ENCODE measurements around the gene OCA2. TPM values are rescaled to one million over a fixed set of nuclear protein-coding genes. Genes with fewer than 3 reads are reported as not detected.
"Not testable (repeated sequence)": the region's sequence is repeated elsewhere in the genome, so short reads cannot be mapped to it uniquely, and the experiment has no call there.

OCA2 gene
- total RNA-seq, 1 donor from 2014 or later = 1.2 TPM

- Mint-ChIP-seq H3K36me3 (ENCODE audit: unreplicated experiment) (peaks cover 4% of the 10 kb centered on the region), H3K9me3 (ENCODE audit: unreplicated experiment) (peaks cover 15% of the 10 kb centered on the region), H3K27ac (ENCODE audit: unreplicated experiment) (no peak overlapping the region), H3K4me1 (ENCODE audit: unreplicated experiment) (no peaks in the 10 kb centered on the region), H3K27me3 (ENCODE audit: unreplicated experiment) (peaks cover 3% of the 10 kb centered on the region), H3K4me3 (ENCODE audit: unreplicated experiment) (no peak overlapping the region)
- no peak for DNase-seq (ENCODE audit: extremely low spot score, unreplicated experiment)
- no peak for TF ChIP-seq CTCF (IDR thresholded peaks at IDR 0.05)
Measured at GRCh38 chr15:27730868-27731267, 368.2 kb downstream of the OCA2 start.

DNA sequence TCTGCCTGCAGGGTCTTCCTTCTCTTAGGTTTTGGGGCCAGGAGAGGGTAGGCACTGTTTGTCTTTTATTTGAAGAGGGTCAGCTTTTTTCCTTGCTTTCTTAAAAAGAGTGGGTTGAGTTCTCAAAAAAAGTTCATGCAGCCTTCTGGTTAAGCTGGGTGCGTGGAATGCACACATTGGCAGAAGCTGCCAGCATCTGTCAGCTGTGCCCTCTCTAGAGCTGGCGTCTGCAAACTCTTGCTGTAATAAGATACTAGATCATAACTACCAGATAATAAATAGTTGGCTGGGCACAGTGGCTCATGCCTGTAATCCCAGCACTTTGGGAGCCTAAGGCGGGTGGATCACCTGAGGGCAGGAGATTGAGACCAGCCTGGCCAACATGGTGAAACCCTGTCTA lies 373.4 kb downstream of the OCA2 start:
- no peaks in the 10 kb centered on the region for H3K9me3 Mint-ChIP-seq (ENCODE audit: unreplicated experiment)
- no peak overlapping the region for H3K4me3 Mint-ChIP-seq (ENCODE audit: unreplicated experiment)
- no peak overlapping the region for H3K27ac Mint-ChIP-seq (ENCODE audit: unreplicated experiment)
- no peak for TF ChIP-seq CTCF (IDR thresholded peaks at IDR 0.05)
- peaks cover 3% of the 10 kb centered on the region for H3K27me3 Mint-ChIP-seq (ENCODE audit: unreplicated experiment)
- DNase-seq (ENCODE audit: extremely low spot score, unreplicated experiment) = no peak
- H3K36me3 Mint-ChIP-seq (ENCODE audit: unreplicated experiment) = no peaks in the 10 kb centered on the region
- no peaks in the 10 kb centered on the region for H3K4me1 Mint-ChIP-seq (ENCODE audit: unreplicated experiment)

GRCh38 chr15:27723821-27724220 lies 375.3 kb downstream of the OCA2 start:
- Mint-ChIP-seq H3K36me3 (ENCODE audit: unreplicated experiment) (no peaks in the 10 kb centered on the region), H3K4me1 (ENCODE audit: unreplicated experiment) (no peaks in the 10 kb centered on the region), H3K27ac (ENCODE audit: unreplicated experiment) (no peak overlapping the region), H3K27me3 (ENCODE audit: unreplicated experiment) (peaks cover 3% of the 10 kb centered on the region), H3K9me3 (ENCODE audit: unreplicated experiment) (peaks cover 4% of the 10 kb centered on the region), H3K4me3 (ENCODE audit: unreplicated experiment) (no peak overlapping the region)
- no peak for TF ChIP-seq CTCF (IDR thresholded peaks at IDR 0.05)
- no peak for DNase-seq (ENCODE audit: extremely low spot score, unreplicated experiment)

GRCh38 chr15:27722102-27722501 lies 377.0 kb downstream of the OCA2 start:
- H3K27me3 Mint-ChIP-seq (ENCODE audit: unreplicated experiment) = peaks cover under 1% of the 10 kb centered on the region
- no peak overlapping the region for H3K4me3 Mint-ChIP-seq (ENCODE audit: unreplicated experiment)
- TF ChIP-seq CTCF (IDR thresholded peaks at IDR 0.05) = no peak
- no peak overlapping the region for H3K27ac Mint-ChIP-seq (ENCODE audit: unreplicated experiment)
- DNase-seq (ENCODE audit: extremely low spot score, unreplicated experiment) = no peak
- H3K9me3 Mint-ChIP-seq (ENCODE audit: unreplicated experiment) = peaks cover 10% of the 10 kb centered on the region
- no peaks in the 10 kb centered on the region for H3K36me3 Mint-ChIP-seq (ENCODE audit: unreplicated experiment)
- H3K4me1 Mint-ChIP-seq (ENCODE audit: unreplicated experiment) = no peaks in the 10 kb centered on the region

- H3K4me3 Mint-ChIP-seq (ENCODE audit: unreplicated experiment) = no peak overlapping the region
- no peak for DNase-seq (ENCODE audit: extremely low spot score, unreplicated experiment)
- H3K4me1 Mint-ChIP-seq (ENCODE audit: unreplicated experiment) = no peaks in the 10 kb centered on the region
Measured at GRCh38 chr15:27714675-27715074, 384.4 kb downstream of the OCA2 start.

DNA sequence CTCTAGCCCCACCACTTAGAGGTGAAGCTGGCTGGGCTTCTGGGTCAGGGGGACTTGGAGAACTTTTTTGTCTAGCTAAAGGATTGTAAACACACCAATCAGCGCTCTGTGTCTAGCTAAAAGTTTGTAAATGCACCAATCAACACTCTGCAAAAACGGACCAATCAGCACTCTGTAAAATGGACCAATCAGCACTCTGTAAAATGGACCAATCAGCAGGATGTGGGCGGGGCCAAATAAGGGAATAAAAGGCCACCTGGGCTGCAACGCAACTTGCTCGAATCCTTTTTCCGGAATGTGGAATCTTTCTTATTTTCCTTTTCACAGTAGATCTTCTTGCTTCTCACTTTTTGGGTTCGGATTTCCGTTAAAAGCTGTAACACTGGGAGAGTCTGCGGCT lies 385.3 kb downstream of the OCA2 start:
- not testable (repeated sequence) for H3K27me3 Mint-ChIP-seq (ENCODE audit: unreplicated experiment); H3K4me3 Mint-ChIP-seq (ENCODE audit: unreplicated experiment); H3K27ac Mint-ChIP-seq (ENCODE audit: unreplicated experiment); H3K36me3 Mint-ChIP-seq (ENCODE audit: unreplicated experiment); DNase-seq (ENCODE audit: extremely low spot score, unreplicated experiment); H3K4me1 Mint-ChIP-seq (ENCODE audit: unreplicated experiment)
- H3K9me3 Mint-ChIP-seq (ENCODE audit: unreplicated experiment) = peaks cover 21% of the 10 kb centered on the region

More at GRCh38 chr15:27714675-27715074, 384.4 kb downstream of the OCA2 start:
- Mint-ChIP-seq H3K9me3 (ENCODE audit: unreplicated experiment) (peaks cover 15% of the 10 kb centered on the region), H3K27me3 (ENCODE audit: unreplicated experiment) (no peaks in the 10 kb centered on the region), H3K27ac (ENCODE audit: unreplicated experiment) (no peak overlapping the region), H3K36me3 (ENCODE audit: unreplicated experiment) (no peaks in the 10 kb centered on the region)
- no peak for TF ChIP-seq CTCF (IDR thresholded peaks at IDR 0.05)
